Stimulated activated CD8-positive, alpha-beta memory T cell treated with anti-CD3 and anti-CD28 coated beads, Interleukin-4, amount 100 ng/mL, for 48 hours (primary cell): ENCODE measurements around the gene SLC9A6.
"Not testable (repeated sequence)": the region's sequence is repeated elsewhere in the genome, so short reads cannot be mapped to it uniquely, and the experiment has no call there.

Experiments used
- DNase-seq: peaks from one replicate; pipeline ENCODE4 v3.0.0-alpha.2; 2020

Gene SLC9A6

DNA sequence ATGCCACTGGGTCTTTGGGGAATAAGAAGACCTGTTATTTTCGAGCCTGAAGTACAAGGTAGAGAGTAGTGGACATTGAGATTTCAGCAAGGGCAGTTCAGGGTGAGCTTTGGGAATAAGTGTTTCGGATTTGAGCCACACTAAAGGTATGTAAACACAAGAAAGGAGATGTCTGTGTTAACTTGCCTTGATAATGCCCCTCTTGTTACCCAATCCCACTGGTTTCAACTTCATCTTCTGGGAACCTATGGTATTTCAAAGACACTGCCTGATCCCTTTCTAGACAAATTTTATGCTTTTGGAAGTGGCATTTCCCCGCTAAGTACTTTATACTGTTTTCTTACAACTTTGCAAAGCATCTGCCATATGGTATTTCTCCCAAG, 79.4 kb downstream of the SLC9A6 start:
- DNase-seq = no peak

DNA sequence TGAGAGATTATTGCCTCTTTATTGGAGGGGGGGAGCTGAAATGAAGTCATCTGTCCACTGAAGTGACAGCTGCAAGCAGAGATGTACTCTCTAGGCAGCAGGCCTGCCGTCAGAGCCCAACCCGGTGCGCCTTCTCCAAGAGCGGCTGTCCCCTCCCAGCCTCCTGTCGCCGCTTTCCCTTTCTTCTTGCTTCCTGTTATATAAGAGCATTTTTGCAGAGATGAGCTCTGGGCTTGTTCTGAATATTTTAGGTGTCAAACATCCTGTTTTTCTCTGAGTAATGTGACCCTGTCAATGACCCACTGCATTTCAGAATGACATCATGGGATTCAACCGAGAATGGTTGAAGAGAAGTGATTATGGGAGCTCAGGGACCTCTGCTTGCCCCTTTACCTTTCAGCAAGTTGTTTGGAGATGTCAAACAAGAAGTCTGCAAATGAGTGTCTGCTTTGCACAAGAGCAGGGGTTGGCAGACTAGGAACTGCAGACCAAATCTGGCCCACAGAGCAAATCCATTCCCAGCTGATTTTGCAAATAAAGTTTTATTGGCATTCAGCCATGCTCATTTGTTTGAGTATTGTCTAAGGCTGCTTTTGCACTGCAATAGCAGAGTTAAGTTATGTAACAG, 79.9 kb downstream of the SLC9A6 start:
- DNase-seq = no peak

DNA sequence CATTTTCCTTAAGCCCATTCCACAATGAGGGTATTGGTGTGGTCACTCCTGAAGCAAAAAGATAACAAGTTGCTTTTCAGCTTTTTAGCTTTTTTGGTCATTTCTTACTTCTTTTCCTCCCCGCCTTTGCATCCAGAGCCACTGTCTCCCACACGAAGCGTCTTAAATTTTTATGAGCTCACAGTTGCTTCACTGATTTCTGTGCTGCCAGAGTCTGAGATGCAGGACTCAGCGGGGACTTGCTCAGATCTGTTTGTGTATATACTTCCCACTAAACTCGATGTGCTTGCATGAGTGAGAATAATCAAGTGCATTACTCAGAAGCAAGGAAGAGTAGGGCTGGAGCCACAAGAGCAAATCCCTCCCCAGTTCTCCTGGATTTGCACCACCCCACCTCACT, 81.9 kb downstream of the SLC9A6 start:
- DNase-seq = no peak

DNA sequence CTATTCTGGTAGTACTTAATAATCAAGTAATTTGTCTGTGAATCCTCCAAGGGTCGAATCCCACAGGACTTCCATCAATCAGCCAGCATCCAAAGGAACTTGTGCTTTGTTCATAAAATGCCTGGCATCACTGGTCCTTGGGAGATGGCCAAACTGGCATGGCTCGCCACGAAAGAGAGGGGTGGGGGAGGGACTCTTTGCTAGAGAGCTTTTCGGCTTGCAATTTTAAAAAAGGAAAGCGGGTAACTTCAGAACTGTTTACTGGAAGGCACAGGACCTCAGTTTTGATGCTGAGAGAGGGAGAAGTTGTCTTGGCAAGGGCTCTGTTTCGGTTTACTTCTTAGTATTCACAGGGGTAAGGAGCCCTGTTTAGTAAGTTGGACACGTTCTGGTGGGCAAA, 82.7 kb downstream of the SLC9A6 start:
- DNase-seq = no peak

DNA sequence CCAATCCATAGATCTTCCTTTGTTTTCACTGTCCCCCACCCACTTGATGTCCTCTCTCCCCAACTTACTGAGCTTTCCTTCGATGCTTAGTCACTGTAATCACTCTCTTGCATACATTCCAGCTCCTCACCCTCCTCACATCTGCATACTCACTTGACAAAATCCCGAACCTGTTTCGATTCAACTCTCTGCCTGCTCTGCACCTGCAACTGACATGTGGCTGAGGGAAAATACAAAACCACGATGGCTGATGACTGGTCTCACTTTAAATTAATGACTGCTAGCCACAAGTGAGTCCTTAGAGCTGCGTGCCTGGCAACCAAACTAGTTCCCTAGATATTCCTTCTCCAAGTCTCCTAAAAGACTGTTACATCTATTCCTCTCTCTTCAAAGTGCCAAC, 91.7 kb downstream of the SLC9A6 start:
- no peak for DNase-seq

DNA sequence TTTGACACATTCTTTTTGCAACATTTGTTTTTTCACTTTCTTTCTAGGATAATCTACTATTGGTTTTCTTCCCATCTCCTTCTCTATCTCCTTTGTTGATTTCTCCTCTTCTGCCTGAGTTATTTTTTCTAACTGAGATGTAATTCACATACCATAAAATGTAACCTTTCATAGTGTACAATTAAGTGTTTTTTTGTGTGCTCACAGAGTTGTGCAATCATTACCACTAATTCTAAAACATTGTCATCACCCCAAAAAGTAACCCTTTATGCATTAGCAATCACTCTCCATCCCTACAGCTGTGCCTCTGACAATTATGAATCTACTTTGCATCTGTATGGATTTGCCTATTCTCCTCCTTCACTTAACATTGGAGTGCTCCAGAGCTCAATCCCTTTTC, 95.5 kb downstream of the SLC9A6 start:
- no peak for DNase-seq

DNA sequence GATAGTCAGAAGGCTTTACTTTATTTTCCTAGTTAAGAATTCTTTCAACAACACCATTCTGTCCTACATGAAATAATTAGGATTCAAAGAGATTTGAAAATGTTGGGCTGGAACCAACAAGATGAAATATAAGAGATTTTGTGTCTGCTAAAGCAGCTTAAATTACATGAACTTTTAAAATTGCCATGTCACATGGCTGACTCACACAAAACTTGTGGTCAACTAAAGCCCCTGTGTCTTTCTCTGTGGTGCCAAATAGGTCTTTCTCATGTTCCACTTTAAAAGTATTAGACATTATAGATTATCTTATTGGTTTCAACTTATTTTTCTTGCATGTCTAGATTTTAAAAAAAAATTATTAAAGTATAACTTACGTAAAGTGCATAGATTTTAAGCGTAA, 101.3 kb downstream of the SLC9A6 start:
- DNase-seq = no peak

DNA sequence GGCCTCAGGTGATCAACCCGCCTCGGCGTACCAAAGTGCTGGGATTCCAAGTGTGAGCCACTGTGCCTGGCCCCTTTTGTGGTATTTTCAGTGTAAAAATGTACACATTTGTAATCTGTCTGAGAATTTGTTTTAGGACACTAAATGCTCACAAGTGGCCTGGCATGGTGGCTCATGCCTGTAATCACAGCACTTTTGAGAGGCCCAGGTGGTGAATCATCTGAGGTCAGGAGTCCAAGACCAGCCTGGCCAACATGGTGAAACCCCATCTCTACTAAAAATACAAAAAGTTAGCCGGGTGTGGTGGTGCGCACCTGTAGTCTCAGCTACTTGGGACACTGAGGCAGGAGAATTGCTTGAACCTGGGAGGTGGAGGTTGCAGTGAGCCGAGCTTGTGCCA, 106.7 kb downstream of the SLC9A6 start:
- DNase-seq = not testable (repeated sequence)

DNA sequence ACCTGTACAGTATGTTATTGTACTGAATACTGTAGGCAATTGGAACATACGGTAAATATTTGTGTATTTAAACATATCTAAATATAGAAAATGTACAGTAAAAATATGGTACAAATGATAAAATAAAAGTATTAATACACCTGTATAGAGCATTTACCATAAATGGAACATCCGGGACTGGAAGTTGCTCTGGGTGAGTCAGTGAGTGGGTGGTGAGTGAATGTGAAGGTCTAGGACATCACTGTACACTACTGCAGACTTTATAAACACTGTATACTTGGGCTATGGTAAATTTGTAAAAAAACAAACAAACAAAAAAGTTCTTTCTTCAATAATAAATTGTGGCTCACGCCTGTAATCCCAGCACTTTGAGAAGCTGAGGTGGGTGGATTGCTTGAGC, 109.7 kb downstream of the SLC9A6 start:
- no peak for DNase-seq
